GM23338 (cell line): Measurements from ENCODE around the gene CEP20. TPM values are rescaled to one million over a fixed set of nuclear protein-coding genes. Genes with fewer than 3 reads are reported as not detected.

Experiments
- ATAC-seq: fragments of 200-7000 bp; cut with Tn5 transposase; 3 replicates; pipeline ENCODE4 v1.9.1; 2020
- DNase-seq: peaks from one replicate; pipeline ENCODE4 v3.0.0-alpha.2; 2015; ENCODE audit warnings: low spot score
- H2AFZ ChIP-seq: fragments of 200-600 bp; sonication (generic); 2 replicates; pipeline ENCODE4 v1.8.0; 2016; ENCODE audit warnings: antibody characterized with exemption, mild to moderate bottlenecking, moderate library complexity
- H3F3A ChIP-seq: fragments of 200-600 bp; sonication (generic); replicated peaks from 2 replicates; pipeline ENCODE4 v1.8.0; 2017; ENCODE audit warnings: antibody characterized with exemption, mixed run types, low read depth
- H3K27ac ChIP-seq: fragments of 200-600 bp; sonication (generic); 2 replicates; pipeline ENCODE4 v1.6.1; 2016; ENCODE audit warnings: low read depth
- H3K27me3 ChIP-seq: fragments of 200-600 bp; sonication (generic); 2 replicates; pipeline ENCODE4 v1.8.0; 2016; ENCODE audit warnings: mild to moderate bottlenecking, mixed run types, moderate library complexity; ENCODE audit not compliant: insufficient read depth
- H3K36me3 ChIP-seq: fragments of 200-600 bp; sonication (generic); 2 replicates; pipeline ENCODE4 v1.8.0; 2016; ENCODE audit warnings: mild to moderate bottlenecking; ENCODE audit not compliant: insufficient read depth
- H3K4me1 ChIP-seq: fragments of 200-600 bp; sonication (generic); 2 replicates; pipeline ENCODE4 v1.8.0; 2016; ENCODE audit warnings: mild to moderate bottlenecking, moderate library complexity; ENCODE audit not compliant: insufficient read depth
- H3K4me2 ChIP-seq: fragments of 200-600 bp; sonication (generic); 2 replicates; pipeline ENCODE4 v1.7.1; 2017; ENCODE audit warnings: mixed run types
- H3K4me3 ChIP-seq: fragments of 200-600 bp; sonication (generic); 2 replicates; pipeline ENCODE4 v1.6.1; 2016; ENCODE audit warnings: mixed run types
- H3K79me2 ChIP-seq: fragments of 200-600 bp; sonication (generic); replicated peaks from 2 replicates; pipeline ENCODE4 v1.8.0; 2017; ENCODE audit warnings: mild to moderate bottlenecking; ENCODE audit not compliant: insufficient read depth
- H3K9me2 ChIP-seq: fragments of 200-600 bp; sonication (generic); 2 replicates; pipeline ENCODE4 v1.8.0; 2017; ENCODE audit not compliant: insufficient read depth
- H4K20me1 ChIP-seq: fragments of 200-600 bp; sonication (generic); replicated peaks from 2 replicates; pipeline ENCODE4 v1.8.0; 2017; ENCODE audit warnings: mild to moderate bottlenecking; ENCODE audit not compliant: insufficient read depth
- H3K27ac Mint-ChIP-seq: 2 replicates; pipeline ENCODE4 v1.8.0; 2020; ENCODE audit warnings: inconsistent platforms, mild to moderate bottlenecking, moderate library complexity, mixed read lengths
- H3K27me3 Mint-ChIP-seq: 3 replicates; pipeline ENCODE4 v1.8.0; 2022; ENCODE audit warnings: low read depth, mild to moderate bottlenecking, moderate library complexity, mixed read lengths, inconsistent platforms; ENCODE audit not compliant: insufficient read depth, poor library complexity
- H3K36me3 Mint-ChIP-seq: 3 replicates; pipeline ENCODE4 v1.8.0; 2021; ENCODE audit warnings: low read depth, mild to moderate bottlenecking, inconsistent platforms, moderate library complexity, mixed read lengths
- H3K4me1 Mint-ChIP-seq: 3 replicates; pipeline ENCODE4 v1.8.0; 2020; ENCODE audit warnings: mild to moderate bottlenecking, inconsistent platforms, mixed read lengths
- H3K4me3 Mint-ChIP-seq: 3 replicates; pipeline ENCODE4 v1.8.0; 2021; ENCODE audit warnings: moderate library complexity, mild to moderate bottlenecking, inconsistent platforms, mixed read lengths
- H3K9me3 Mint-ChIP-seq: 3 replicates; pipeline ENCODE4 v1.8.0; 2020; ENCODE audit warnings: moderate library complexity, mild to moderate bottlenecking, inconsistent platforms, mixed read lengths
- CREB1 ChIP-seq: fragments of 250-450 bp; sonication (Bioruptor Pico); IDR thresholded peaks from 2 replicates; pipeline ENCODE4 v1.5.0; 2020; ENCODE audit warnings: low read depth, mild to moderate bottlenecking, moderate library complexity
- CTCF ChIP-seq, 2 experiments: fragments of 200-600 bp in 1 of 2; sonication (generic) in 1 of 2; conservative IDR thresholded peaks; 2 replicates each; pipeline versions ENCODE4 v1.5.1 to v1.6.1; 2016 to 2017; ENCODE audit warnings: antibody characterized with exemption in 2 of 2, low read depth in 2 of 2, mild to moderate bottlenecking in 2 of 2, moderate library complexity in 1 of 2
- EZH2 ChIP-seq: fragments of 200-600 bp; sonication (generic); IDR thresholded peaks from one replicate; pipeline ENCODE4 v1.8.0; 2017; ENCODE audit warnings: antibody characterized with exemption, mild to moderate bottlenecking, low read depth; ENCODE audit not compliant: unreplicated experiment
- EZH2phosphoT487 ChIP-seq: fragments of 200-600 bp; sonication (generic); IDR thresholded peaks from one replicate; pipeline ENCODE4 v1.8.1; 2018; ENCODE audit warnings: antibody characterized with exemption; ENCODE audit not compliant: unreplicated experiment
- JUNB ChIP-seq: IDR thresholded peaks from one replicate; pipeline ENCODE4 v1.6.1; 2016; ENCODE audit warnings: antibody characterized with exemption; ENCODE audit not compliant: unreplicated experiment
- NANOG ChIP-seq: IDR thresholded peaks from 2 replicates; pipeline ENCODE4 v1.6.1; 2016; ENCODE audit warnings: antibody characterized with exemption, borderline replicate concordance
- POLR2AphosphoS5 ChIP-seq: IDR thresholded peaks from 2 replicates; pipeline ENCODE4 v1.6.1; 2016; ENCODE audit warnings: antibody characterized with exemption, low read depth
- REST ChIP-seq: IDR thresholded peaks from one replicate; pipeline ENCODE4 v1.6.1; 2018; ENCODE audit warnings: antibody characterized with exemption; ENCODE audit not compliant: unreplicated experiment
- STAT1 ChIP-seq: IDR thresholded peaks from one replicate; pipeline ENCODE4 v1.6.1; 2016; ENCODE audit warnings: antibody characterized with exemption; ENCODE audit not compliant: unreplicated experiment
- ZNF114 ChIP-seq: fragments of 250-450 bp; sonication (Bioruptor Pico); IDR thresholded peaks from 2 replicates; pipeline ENCODE4 v1.5.0; 2020; ENCODE audit warnings: mild to moderate bottlenecking, moderate library complexity
- ZNF331 ChIP-seq: fragments of 250-450 bp; sonication (Bioruptor Pico); IDR thresholded peaks from 2 replicates; pipeline ENCODE4 v1.5.0; 2020; ENCODE audit warnings: low read depth, mild to moderate bottlenecking, moderate library complexity
- ZNF462 ChIP-seq: fragments of 250-450 bp; sonication (Bioruptor Pico); IDR thresholded peaks from 2 replicates; pipeline ENCODE4 v1.5.0; 2020; ENCODE audit warnings: mild to moderate bottlenecking, moderate library complexity
- polyA plus RNA-seq: library from polyadenylated mRNA; unstranded; fragments of >200 nt; fragmentation: Nextera tagmentation; extraction: Ambion mirVana; gene quantifications from 2 replicates; pipeline ENCODE4 v1.2.1, GENCODE V29; 2016
- total RNA-seq: library from RNA; depleted of rRNA; stranded (reverse); fragments of >200 nt; shearing (Covaris generic); gene quantifications from 2 replicates; pipeline ENCODE4 v1.2.3, GENCODE V29; 2014
- TF ChIP-seq, protein P1 (sequence below): IDR thresholded peaks from 2 replicates; pipeline ENCODE4 v1.6.1; 2016; ENCODE audit warnings: antibody characterized with exemption

CEP20 gene
- total and polyA plus RNA-seq, 2 experiments from 2014 or later = 60.2 to 70.9 TPM

DNA sequence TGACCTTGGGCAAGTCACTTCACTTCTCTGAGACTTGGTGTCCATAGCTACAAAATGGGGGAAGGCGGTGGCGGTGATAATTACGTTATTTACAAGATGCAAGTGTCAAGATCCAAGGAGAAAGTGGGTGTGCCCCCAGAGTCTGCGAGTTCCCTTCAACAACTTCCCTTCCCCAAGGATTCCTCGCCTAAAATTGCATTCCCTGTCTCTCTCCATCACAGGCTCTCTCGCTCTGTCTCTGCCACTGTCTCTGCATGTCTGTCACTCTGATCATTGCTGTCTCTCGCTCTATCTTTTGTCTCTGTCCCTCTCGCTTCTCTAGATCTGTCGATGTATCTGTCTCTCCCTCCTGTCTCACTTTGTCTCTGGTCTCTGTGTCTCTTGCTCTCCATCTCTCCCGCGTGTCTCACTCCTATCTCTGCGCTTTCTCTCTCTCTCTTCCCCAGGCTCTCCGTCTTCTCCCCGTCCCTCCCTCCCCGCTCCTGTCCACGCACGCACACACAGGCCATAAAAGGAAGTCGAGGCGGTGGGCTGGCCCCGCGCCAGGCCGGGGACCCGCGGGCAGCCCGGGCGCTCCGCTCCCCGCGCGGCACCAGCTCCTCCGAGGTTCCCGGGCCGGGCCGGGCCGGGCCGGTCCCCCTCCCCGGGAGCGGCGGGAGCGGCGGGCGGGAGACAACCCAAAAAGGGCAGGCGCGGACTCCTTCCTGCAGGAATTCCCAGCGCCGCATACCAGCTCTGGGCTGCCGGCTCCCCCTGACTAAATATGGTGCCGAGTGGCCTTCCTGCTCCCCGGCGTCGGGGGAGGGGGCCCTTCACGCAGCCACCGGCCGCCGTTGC lies 30.5 kb downstream of the CEP20 start:
- Mint-ChIP-seq H3K27me3 (peaks cover 32% of the 10 kb centered on the region), H3K36me3 (no peaks in the 10 kb centered on the region; the same call in 2 of the 3 replicates), H3K9me3 (no peaks in the 10 kb centered on the region), H3K4me3 (peak overlapping the region; percentile 86), H3K4me1 (peaks cover 11% of the 10 kb centered on the region), H3K27ac (no peak overlapping the region)
- H3K27ac ChIP-seq = no peak overlapping the region
- peaks cover 7% of the 10 kb centered on the region; the same call in 1 of the 2 replicates for H3F3A ChIP-seq
- peak overlapping the region; percentile 98 for H2AFZ ChIP-seq
- H3K79me2 ChIP-seq = no peaks in the 10 kb centered on the region
- H3K4me2 ChIP-seq = peak overlapping the region; percentile 97
- peak; percentile 67 for ATAC-seq
- peak; percentile 86 for DNase-seq
- 0 out of 2 replicates have a peak, but pooled peaks cover 6% of the 10 kb centered on the region for H3K4me1 ChIP-seq
- no peak for TF ChIP-seq JUNB
- TF ChIP-seq EZH2phosphoT487 = no peak
- TF ChIP-seq ZNF331 (CRISPR knock-in tag) = no peak
- no peak for TF ChIP-seq ZNF114 (CRISPR knock-in tag)
- TF ChIP-seq EZH2 = no peak
- no peak for TF ChIP-seq NANOG
- TF ChIP-seq, protein P1, sequence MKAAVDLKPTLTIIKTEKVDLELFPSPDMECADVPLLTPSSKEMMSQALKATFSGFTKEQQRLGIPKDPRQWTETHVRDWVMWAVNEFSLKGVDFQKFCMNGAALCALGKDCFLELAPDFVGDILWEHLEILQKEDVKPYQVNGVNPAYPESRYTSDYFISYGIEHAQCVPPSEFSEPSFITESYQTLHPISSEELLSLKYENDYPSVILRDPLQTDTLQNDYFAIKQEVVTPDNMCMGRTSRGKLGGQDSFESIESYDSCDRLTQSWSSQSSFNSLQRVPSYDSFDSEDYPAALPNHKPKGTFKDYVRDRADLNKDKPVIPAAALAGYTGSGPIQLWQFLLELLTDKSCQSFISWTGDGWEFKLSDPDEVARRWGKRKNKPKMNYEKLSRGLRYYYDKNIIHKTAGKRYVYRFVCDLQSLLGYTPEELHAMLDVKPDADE = no peak
- no peak for TF ChIP-seq CTCF (conservative IDR thresholded peaks at IDR 0.05; ENCODE audit: low read depth in 2 of 2)
- no peak for TF ChIP-seq ZNF462 (CRISPR knock-in tag)
- TF ChIP-seq STAT1 = no peak
- TF ChIP-seq REST = no peak
- no peak for TF ChIP-seq POLR2AphosphoS5
- TF ChIP-seq CREB1 = no peak
- no peaks in the 10 kb centered on the region for H3K36me3 ChIP-seq
- H3K9me2 ChIP-seq = no peaks in the 10 kb centered on the region
- H4K20me1 ChIP-seq = 0 out of 2 replicates have a peak, but pooled peaks cover 2% of the 10 kb centered on the region
- peaks cover 45% of the 10 kb centered on the region for H3K27me3 ChIP-seq
- peak overlapping the region; percentile 89 for H3K4me3 ChIP-seq
